HG02763 (cell line): ENCODE data around the gene CFAP299.
"Not testable (repeated sequence)": the region's sequence is repeated elsewhere in the genome, so short reads cannot be mapped to it uniquely, and the experiment has no call there.

Experiments
- ATAC-seq: cut with Tn5 transposase; IDR thresholded peaks from one replicate; pipeline ENCODE4 v1.9.1; 2021; ENCODE audit warnings: mild to moderate bottlenecking, moderate library complexity; ENCODE audit not compliant: unreplicated experiment

Gene CFAP299

GRCh38 chr4:80705311-80705710, 369.8 kb downstream of the CFAP299 start:
- no peak for ATAC-seq

- ATAC-seq = no peak
These were observed 373.7 kb downstream of the CFAP299 start for GRCh38 chr4:80709082-80709869.

- no peak for ATAC-seq
These were observed 375.4 kb downstream of the CFAP299 start for GRCh38 chr4:80710748-80711451.

- no peak for ATAC-seq
These were observed 376.4 kb downstream of the CFAP299 start for GRCh38 chr4:80711956-80712355.

GRCh38 chr4:80713409-80713808, 377.9 kb downstream of the CFAP299 start:
- ATAC-seq = no peak

- ATAC-seq = no peak
These were observed 381.7 kb downstream of the CFAP299 start for GRCh38 chr4:80717204-80717603.

GRCh38 chr4:80726471-80726870, 390.9 kb downstream of the CFAP299 start:
- no peak for ATAC-seq

- ATAC-seq = no peak
These were observed 394.6 kb downstream of the CFAP299 start for GRCh38 chr4:80730158-80730557.

- no peak for ATAC-seq
These were observed 395.9 kb downstream of the CFAP299 start for GRCh38 chr4:80731436-80731835.

- ATAC-seq = no peak
These were observed 396.5 kb downstream of the CFAP299 start for GRCh38 chr4:80732010-80732409.

GRCh38 chr4:80740375-80740774, 404.8 kb downstream of the CFAP299 start:
- no peak for ATAC-seq

GRCh38 chr4:80749558-80749957, 414.0 kb downstream of the CFAP299 start:
- not testable (repeated sequence) for ATAC-seq

- no peak for ATAC-seq
These were observed 415.7 kb downstream of the CFAP299 start for GRCh38 chr4:80751200-80751599.

GRCh38 chr4:80767944-80768343, 432.4 kb downstream of the CFAP299 start:
- no peak for ATAC-seq

GRCh38 chr4:80776168-80776567, 440.6 kb downstream of the CFAP299 start:
- ATAC-seq = no peak

GRCh38 chr4:80781431-80781830, 445.9 kb downstream of the CFAP299 start:
- no peak for ATAC-seq

GRCh38 chr4:80787306-80787705, 451.8 kb downstream of the CFAP299 start:
- no peak for ATAC-seq

- no peak for ATAC-seq
These were observed 453.3 kb downstream of the CFAP299 start for GRCh38 chr4:80788798-80789197.

GRCh38 chr4:80790152-80790551, 454.6 kb downstream of the CFAP299 start:
- ATAC-seq = no peak

GRCh38 chr4:80793660-80794059, 458.1 kb downstream of the CFAP299 start:
- not testable (repeated sequence) for ATAC-seq

- ATAC-seq = no peak
These were observed 462.6 kb downstream of the CFAP299 start for GRCh38 chr4:80798082-80798481.

- ATAC-seq = not testable (repeated sequence)
These were observed 465.2 kb downstream of the CFAP299 start for GRCh38 chr4:80800719-80801118.
